HepG2 (cell line): ENCODE measurements around the gene PCIF1. TPM values are rescaled to one million over a fixed set of nuclear protein-coding genes. Genes with fewer than 3 reads are reported as not detected.
A peak's percentile ranks its signal among the peaks of the same experiment; 100 is the strongest.

Experiments
- ATF1 ChIP-seq: IDR thresholded peaks from 2 replicates; pipeline ENCODE4 v1.6.1; 2016; ENCODE audit warnings: mild to moderate bottlenecking, control low read depth
- E2F2 ChIP-seq: sonication (generic); formaldehyde crosslinking; IDR thresholded peaks from 2 replicates; pipeline ENCODE4 v1.4.0; 2020; ENCODE audit warnings: missing genetic modification reagents, borderline replicate concordance
- FOSL2 ChIP-seq: sonication (generic); formaldehyde crosslinking; IDR thresholded peaks from 2 replicates; pipeline ENCODE4 v1.4.0; 2020; ENCODE audit warnings: missing genetic modification reagents
- HDAC6 ChIP-seq: fragments of 200-600 bp; sonication (generic); IDR thresholded peaks from 2 replicates; pipeline ENCODE4 v1.7.0; 2017; ENCODE audit warnings: mild to moderate bottlenecking, antibody characterized with exemption, low read length, low read depth
- KDM3A ChIP-seq: IDR thresholded peaks from 2 replicates; pipeline ENCODE4 v1.6.1; 2018; ENCODE audit warnings: low read depth, missing compliant biosample characterization
- KLF6 ChIP-seq: IDR thresholded peaks from 2 replicates; pipeline ENCODE4 v1.8.0; 2016; ENCODE audit warnings: missing biosample characterization, missing genetic modification reagents
- MAFK ChIP-seq, 2 experiments: IDR thresholded peaks in 1 of 2; conservative IDR thresholded peaks in 1 of 2; 2 replicates each; pipeline ENCODE4 v1.6.1; 2011; ENCODE audit warnings: improper control_type of control experiment in 2 of 2, low read length in 2 of 2
- NFIC ChIP-seq: IDR thresholded peaks from 2 replicates; pipeline ENCODE4 v1.6.1; 2012; ENCODE audit warnings: mild to moderate bottlenecking, low read length, inconsistent platforms
- NFKBIZ ChIP-seq: IDR thresholded peaks from 2 replicates; pipeline ENCODE4 v1.6.1; 2018; ENCODE audit warnings: missing genetic modification reagents, missing compliant biosample characterization
- PHF21A ChIP-seq: sonication (generic); formaldehyde crosslinking; IDR thresholded peaks from 2 replicates; pipeline ENCODE4 v1.5.0; 2020; ENCODE audit warnings: mild to moderate bottlenecking, missing genetic modification reagents
- PRPF4 ChIP-seq: fragments of 200-400 bp; formaldehyde crosslinking; IDR thresholded peaks from 2 replicates; pipeline ENCODE4 v1.6.1; 2016; ENCODE audit warnings: low read length, low read depth; ENCODE audit not compliant: poor library complexity, severe bottlenecking
- RBFOX2 ChIP-seq: fragments of 200-400 bp; formaldehyde crosslinking; IDR thresholded peaks from 2 replicates; pipeline ENCODE4 v1.6.1; 2017; ENCODE audit warnings: low read depth, mild to moderate bottlenecking, low read length
- RORA ChIP-seq: sonication (generic); formaldehyde crosslinking; IDR thresholded peaks from 2 replicates; pipeline ENCODE4 v1.5.0; 2020; ENCODE audit warnings: mild to moderate bottlenecking, missing genetic modification reagents, moderate library complexity
- TMF1 ChIP-seq: sonication (generic); formaldehyde crosslinking; IDR thresholded peaks from 2 replicates; pipeline ENCODE4 v1.8.1; 2022; ENCODE audit warnings: low read depth, missing genetic modification reagents
- ZBTB8A ChIP-seq: sonication (generic); formaldehyde crosslinking; IDR thresholded peaks from 2 replicates; pipeline ENCODE4 v1.4.0; 2020; ENCODE audit warnings: mild to moderate bottlenecking, low read depth, missing genetic modification reagents, borderline replicate concordance
- ZC3H4 ChIP-seq: sonication (generic); formaldehyde crosslinking; IDR thresholded peaks from 2 replicates; pipeline ENCODE4 v1.4.0; 2020; ENCODE audit warnings: missing genetic modification reagents, borderline replicate concordance
- ZFP62 ChIP-seq: sonication (generic); formaldehyde crosslinking; IDR thresholded peaks from 2 replicates; pipeline ENCODE4 v1.4.0; 2020; ENCODE audit warnings: missing genetic modification reagents
- ZFYVE20 ChIP-seq: sonication (generic); formaldehyde crosslinking; IDR thresholded peaks from 2 replicates; pipeline ENCODE4 v1.8.0; 2023; ENCODE audit warnings: low read depth, mild to moderate bottlenecking, moderate library complexity, missing genetic modification reagents, borderline replicate concordance
- ZNF10 ChIP-seq: sonication (generic); formaldehyde crosslinking; IDR thresholded peaks from 2 replicates; pipeline ENCODE4 v1.4.0; 2020; ENCODE audit warnings: mild to moderate bottlenecking, low read depth, missing genetic modification reagents, borderline replicate concordance
- ZNF260 ChIP-seq: sonication (generic); formaldehyde crosslinking; IDR thresholded peaks from 2 replicates; pipeline ENCODE4 v1.4.0; 2020; ENCODE audit warnings: missing genetic modification reagents, low read depth, mild to moderate bottlenecking, borderline replicate concordance
- ZNF333 ChIP-seq: sonication (generic); formaldehyde crosslinking; IDR thresholded peaks from 2 replicates; pipeline ENCODE4 v1.4.0; 2020; ENCODE audit warnings: mild to moderate bottlenecking, missing genetic modification reagents, borderline replicate concordance
- ZNF383 ChIP-seq: sonication (generic); formaldehyde crosslinking; IDR thresholded peaks from 2 replicates; pipeline ENCODE4 v1.4.0; 2020; ENCODE audit warnings: missing genetic modification reagents, mild to moderate bottlenecking, borderline replicate concordance
- ZNF430 ChIP-seq: sonication (generic); formaldehyde crosslinking; IDR thresholded peaks from 2 replicates; pipeline ENCODE4 v1.9.0; 2021; ENCODE audit warnings: mild to moderate bottlenecking, missing genetic modification reagents
- ZNF501 ChIP-seq: sonication (generic); formaldehyde crosslinking; IDR thresholded peaks from 2 replicates; pipeline ENCODE4 v1.5.1; 2020; ENCODE audit warnings: mild to moderate bottlenecking, moderate library complexity, missing genetic modification reagents
- ZNF530 ChIP-seq: sonication (generic); formaldehyde crosslinking; IDR thresholded peaks from 2 replicates; pipeline ENCODE4 v1.5.0; 2020; ENCODE audit warnings: low read depth, mild to moderate bottlenecking, missing genetic modification reagents
- ZNF558 ChIP-seq: sonication (generic); formaldehyde crosslinking; IDR thresholded peaks from 2 replicates; pipeline ENCODE4 v1.9.0; 2022; ENCODE audit warnings: mild to moderate bottlenecking, missing genetic modification reagents, borderline replicate concordance
- ZNF564 ChIP-seq: sonication (generic); formaldehyde crosslinking; IDR thresholded peaks from 2 replicates; pipeline ENCODE4 v1.8.1; 2023; ENCODE audit warnings: mild to moderate bottlenecking, missing genetic modification reagents
- ZNF616 ChIP-seq: sonication (generic); formaldehyde crosslinking; IDR thresholded peaks from 2 replicates; pipeline ENCODE4 v1.5.0; 2020; ENCODE audit warnings: low read depth, mild to moderate bottlenecking, missing genetic modification reagents
- ZNF773 ChIP-seq: sonication (generic); formaldehyde crosslinking; IDR thresholded peaks from 2 replicates; pipeline ENCODE4 v1.4.0; 2020; ENCODE audit warnings: missing genetic modification reagents, borderline replicate concordance
- ZSCAN21 ChIP-seq: sonication (generic); formaldehyde crosslinking; IDR thresholded peaks from 2 replicates; pipeline ENCODE4 v1.8.0; 2022; ENCODE audit warnings: mild to moderate bottlenecking, missing genetic modification reagents, moderate library complexity, borderline replicate concordance
- ZSCAN30 ChIP-seq: sonication (generic); formaldehyde crosslinking; IDR thresholded peaks from 2 replicates; pipeline ENCODE4 v1.5.0; 2020; ENCODE audit warnings: mild to moderate bottlenecking, missing genetic modification reagents
- polyA plus RNA-seq, 8 experiments: library from polyadenylated mRNA; depleted of rRNA in 3 of 8; stranded (reverse) in 7 of 8; unstranded in 1 of 8; fragments of >200 nt; fragmentation: Illumina TruSeq in 4 of 8; extraction: Trizol in 4 of 8; gene quantifications; 2 replicates each; pipeline versions ENCODE4 v1.2.1 to v1.2.3, GENCODE V29; 2011 to 2016; ENCODE audit warnings: low read depth in 4 of 8, missing spikeins in 1 of 8, mixed read lengths in 1 of 8; ENCODE audit not compliant: insufficient read depth in 1 of 8
- total RNA-seq, 5 experiments: library from RNA; depleted of rRNA; stranded (reverse); fragments of >200 nt; fragmentation: Illumina TruSeq; extraction: Trizol; gene quantifications; 2 replicates each; pipeline ENCODE4 v1.2.3, GENCODE V29; 2016; ENCODE audit warnings: low read depth in 1 of 5

PCIF1 gene
- total and polyA plus RNA-seq, 2 of the 13 experiments (the other 11 are each of a cell fraction or from before 2014, with no cell fraction given): 20.9 to 24.4 TPM

GRCh38 chr20:45971425-45971674 lies 36.9 kb downstream of the PCIF1 start (continued):
- no peak for TF ChIP-seq E2F2 (CRISPR knock-in tag)
- TF ChIP-seq ZNF333 (CRISPR knock-in tag): peak; percentile 72; the same call in 1 of the 2 replicates
- TF ChIP-seq HDAC6: no peak
- TF ChIP-seq ZC3H4 (CRISPR knock-in tag): no peak
- TF ChIP-seq ZNF616 (CRISPR knock-in tag): no peak
- no peak for TF ChIP-seq ZFP62
- TF ChIP-seq ZNF383 (CRISPR knock-in tag): 0 out of 2 replicates have a peak, but pooled peaks have one; percentile 2
- TF ChIP-seq ZSCAN21 (CRISPR knock-in tag): no peak
- TF ChIP-seq ZFYVE20 (CRISPR knock-in tag): no peak
- peak; percentile 94 for TF ChIP-seq ZNF430 (CRISPR knock-in tag)
- no peak for TF ChIP-seq ZSCAN30 (CRISPR knock-in tag)
- no peak for TF ChIP-seq RBFOX2
- no peak for TF ChIP-seq ATF1 (CRISPR knock-in tag)
- TF ChIP-seq ZBTB8A (CRISPR knock-in tag): no peak
- TF ChIP-seq RORA (CRISPR knock-in tag): no peak
- no peak for TF ChIP-seq MAFK (conservative IDR thresholded peaks at IDR 0.05 in 1 of 2, IDR thresholded peaks at IDR 0.05 in 1 of 2; ENCODE audit: low read length in 2 of 2)
- TF ChIP-seq PRPF4: peak; percentile 70
- TF ChIP-seq TMF1 (CRISPR knock-in tag): no peak
- no peak for TF ChIP-seq NFKBIZ (CRISPR knock-in tag)
- TF ChIP-seq ZNF564 (CRISPR knock-in tag): peak; percentile 12; the same call in 1 of the 2 replicates
- TF ChIP-seq FOSL2: no peak
- no peak for TF ChIP-seq KDM3A (CRISPR knock-in tag)
- TF ChIP-seq ZNF10: peak; percentile 10; the same call in 1 of the 2 replicates
- no peak for TF ChIP-seq ZNF558 (CRISPR knock-in tag)
- TF ChIP-seq ZNF530 (CRISPR knock-in tag): no peak
- no peak for TF ChIP-seq KLF6 (CRISPR knock-in tag)
- TF ChIP-seq ZNF260 (CRISPR knock-in tag): no peak
- TF ChIP-seq ZNF501: no peak
- no peak for TF ChIP-seq PHF21A (CRISPR knock-in tag)
- TF ChIP-seq NFIC: no peak; the same call in 1 of the 2 replicates
- no peak for TF ChIP-seq ZNF773 (CRISPR knock-in tag)
